Stimulated activated CD4-positive, alpha-beta T cell treated with anti-CD3 and anti-CD28 coated beads, Interleukin-4, amount 100 ng/mL, for 4 hours (primary cell): Measurements from ENCODE around the gene CNPY4.
A peak's percentile ranks its signal among the peaks of the same experiment; 100 is the strongest.
"Not testable (repeated sequence)": the region's sequence is repeated elsewhere in the genome, so short reads cannot be mapped to it uniquely, and the experiment has no call there.

Source experiments
- DNase-seq, 2 experiments: peaks; one replicate each; pipeline ENCODE4 v3.0.0-alpha.2; 2020

The CNPY4 gene

DNA sequence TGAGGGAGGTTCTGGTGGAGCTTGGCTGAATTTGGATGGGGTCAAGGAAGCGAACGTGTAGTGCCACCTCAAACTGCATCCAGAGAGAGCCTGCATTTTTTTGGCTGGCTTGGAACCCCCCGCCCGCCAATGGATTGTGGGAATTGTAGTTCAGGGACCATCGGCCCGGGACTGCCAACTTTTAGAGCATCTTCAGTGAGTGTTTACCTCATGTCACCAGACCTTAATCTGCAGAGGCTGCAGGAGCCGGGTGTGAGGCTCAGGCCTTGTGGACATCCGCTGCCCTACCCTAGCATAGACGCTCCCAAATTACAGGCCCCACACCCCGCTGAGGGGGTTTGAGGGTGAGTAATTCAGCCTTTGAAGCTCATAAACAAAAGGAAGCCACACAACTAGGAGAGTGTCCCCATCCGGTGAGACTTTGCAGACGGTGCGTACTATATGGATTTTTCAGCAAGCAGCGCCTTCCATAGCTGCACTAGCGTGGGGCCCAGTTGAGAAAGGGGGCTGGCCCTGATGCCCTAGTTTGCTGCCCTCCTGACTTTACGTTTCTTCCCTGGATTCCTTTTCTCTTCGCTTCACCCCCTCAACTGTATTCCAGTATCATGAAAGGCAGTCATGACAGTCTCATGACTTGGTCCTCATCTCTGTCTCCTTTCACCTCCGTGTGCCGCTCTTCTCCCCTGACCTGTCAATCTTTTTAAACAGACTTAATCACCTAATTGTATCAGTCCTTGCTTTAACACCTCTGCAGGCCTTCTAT, 717 bp downstream of the CNPY4 start:
- DNase-seq: peak; percentile 54 to 55

DNA sequence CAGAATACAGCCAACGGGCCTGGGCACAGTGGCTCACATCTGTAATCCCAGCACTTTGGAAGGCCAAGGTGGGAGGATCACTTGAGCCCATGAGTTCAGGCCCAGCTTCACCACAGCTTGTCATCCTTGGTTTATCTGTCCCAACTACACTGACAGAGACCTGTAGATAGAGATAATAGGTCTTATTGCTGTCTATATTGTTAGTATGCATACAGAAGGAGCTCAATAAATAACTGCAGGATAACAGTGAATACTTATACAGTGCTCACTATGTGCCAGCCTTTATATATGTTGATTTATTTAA, 1.3 kb downstream of the CNPY4 start:
- no peak for DNase-seq

DNA sequence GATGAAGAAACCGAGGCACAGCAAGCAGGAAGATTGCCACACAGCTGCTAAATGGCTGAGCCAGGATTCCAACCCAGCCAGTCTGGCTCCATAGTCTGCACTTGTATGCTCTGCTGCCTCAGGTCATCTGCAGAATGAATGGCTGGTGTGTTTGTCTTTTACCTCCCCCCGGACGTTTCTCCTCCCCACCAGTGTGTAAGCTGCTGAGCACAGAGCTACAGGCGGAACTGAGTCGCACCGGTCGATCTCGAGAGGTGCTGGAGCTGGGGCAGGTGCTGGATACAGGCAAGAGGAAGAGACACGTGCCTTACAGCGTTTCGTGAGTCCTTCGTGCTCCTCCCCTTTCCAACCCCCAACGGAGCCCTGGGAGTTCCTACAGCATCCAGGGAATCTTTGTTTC, 2.6 kb downstream of the CNPY4 start:
- no peak for DNase-seq

DNA sequence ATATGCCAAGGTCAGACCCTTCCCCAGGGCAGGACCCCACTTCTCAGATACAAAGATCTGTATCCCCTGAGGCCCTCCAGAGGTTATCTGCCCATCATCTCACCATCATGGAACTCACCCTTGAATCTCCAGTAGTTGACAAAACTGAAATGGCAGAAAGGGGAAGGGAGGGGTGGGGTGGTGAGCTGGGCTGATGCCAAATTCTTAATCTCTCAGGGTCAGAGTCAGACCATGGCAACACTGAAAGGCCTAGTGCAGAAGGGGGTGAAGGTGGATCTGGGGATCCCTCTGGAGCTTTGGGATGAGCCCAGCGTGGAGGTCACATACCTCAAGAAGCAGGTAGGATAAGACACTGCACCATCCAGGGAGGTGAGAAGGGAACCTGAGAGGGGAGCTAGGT, 3.1 kb downstream of the CNPY4 start:
- no peak for DNase-seq

DNA sequence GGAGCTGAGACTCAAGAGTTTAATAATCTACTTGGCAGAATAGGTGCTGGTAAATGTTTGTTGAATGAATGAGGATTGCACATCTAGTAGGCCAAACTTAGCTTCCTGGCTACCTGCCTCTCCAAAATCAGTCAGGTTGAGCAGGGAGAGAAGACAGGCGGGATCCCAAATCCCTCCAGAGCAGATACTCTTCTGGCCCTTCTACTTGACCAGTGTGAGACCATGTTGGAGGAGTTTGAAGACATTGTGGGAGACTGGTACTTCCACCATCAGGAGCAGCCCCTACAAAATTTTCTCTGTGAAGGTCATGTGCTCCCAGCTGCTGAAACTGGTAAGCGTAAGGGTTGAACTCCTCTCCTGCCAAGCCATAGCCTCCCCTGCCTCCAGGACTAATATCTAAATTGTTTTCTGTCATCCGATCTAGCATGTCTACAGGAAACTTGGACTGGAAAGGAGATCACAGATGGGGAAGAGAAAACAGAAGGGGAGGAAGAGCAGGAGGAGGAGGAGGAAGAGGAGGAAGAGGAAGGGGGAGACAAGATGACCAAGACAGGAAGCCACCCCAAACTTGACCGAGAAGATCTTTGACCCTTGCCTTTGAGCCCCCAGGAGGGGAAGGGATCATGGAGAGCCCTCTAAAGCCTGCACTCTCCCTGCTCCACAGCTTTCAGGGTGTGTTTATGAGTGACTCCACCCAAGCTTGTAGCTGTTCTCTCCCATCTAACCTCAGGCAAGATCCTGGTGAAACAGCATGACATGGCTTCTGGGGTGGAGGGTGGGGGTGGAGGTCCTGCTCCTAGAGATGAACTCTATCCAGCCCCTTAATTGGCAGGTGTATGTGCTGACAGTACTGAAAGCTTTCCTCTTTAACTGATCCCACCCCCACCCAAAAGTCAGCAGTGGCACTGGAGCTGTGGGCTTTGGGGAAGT, 5.1 kb downstream of the CNPY4 start:
- DNase-seq: no peak

DNA sequence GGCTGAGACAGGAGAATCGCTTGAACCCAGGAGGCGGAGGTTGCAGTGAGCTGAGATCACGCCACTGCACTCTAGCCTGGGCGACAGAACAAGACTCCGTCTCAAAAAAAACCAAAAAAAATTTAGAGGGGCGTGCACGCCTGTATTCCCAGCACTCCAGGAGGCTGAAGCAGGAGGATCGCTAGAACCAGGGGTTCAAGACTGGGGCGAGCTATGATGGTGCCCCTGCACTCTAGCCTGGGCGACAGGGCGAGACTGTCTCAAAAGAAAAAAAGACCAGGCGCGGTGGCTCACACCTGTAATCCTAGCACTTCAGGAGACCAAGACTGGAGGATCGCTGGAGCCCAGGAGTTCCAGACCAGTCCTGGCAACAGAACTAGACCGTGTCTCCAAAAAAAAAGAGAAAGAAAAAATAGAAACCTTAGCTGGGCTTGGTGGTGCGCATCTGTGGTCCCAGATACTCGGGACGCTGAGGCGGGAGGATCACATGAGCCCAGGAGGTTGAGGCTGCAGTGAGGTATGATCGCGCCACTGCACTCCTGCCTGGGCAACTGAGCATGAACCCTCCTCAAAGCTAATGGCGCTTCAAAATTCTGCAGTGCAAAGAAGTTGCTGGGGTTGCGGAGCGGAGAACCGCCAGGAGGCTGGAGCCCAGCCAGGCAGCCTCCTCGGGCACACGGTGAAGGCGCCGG, 7.0 kb downstream of the CNPY4 start:
- DNase-seq: no peak

DNA sequence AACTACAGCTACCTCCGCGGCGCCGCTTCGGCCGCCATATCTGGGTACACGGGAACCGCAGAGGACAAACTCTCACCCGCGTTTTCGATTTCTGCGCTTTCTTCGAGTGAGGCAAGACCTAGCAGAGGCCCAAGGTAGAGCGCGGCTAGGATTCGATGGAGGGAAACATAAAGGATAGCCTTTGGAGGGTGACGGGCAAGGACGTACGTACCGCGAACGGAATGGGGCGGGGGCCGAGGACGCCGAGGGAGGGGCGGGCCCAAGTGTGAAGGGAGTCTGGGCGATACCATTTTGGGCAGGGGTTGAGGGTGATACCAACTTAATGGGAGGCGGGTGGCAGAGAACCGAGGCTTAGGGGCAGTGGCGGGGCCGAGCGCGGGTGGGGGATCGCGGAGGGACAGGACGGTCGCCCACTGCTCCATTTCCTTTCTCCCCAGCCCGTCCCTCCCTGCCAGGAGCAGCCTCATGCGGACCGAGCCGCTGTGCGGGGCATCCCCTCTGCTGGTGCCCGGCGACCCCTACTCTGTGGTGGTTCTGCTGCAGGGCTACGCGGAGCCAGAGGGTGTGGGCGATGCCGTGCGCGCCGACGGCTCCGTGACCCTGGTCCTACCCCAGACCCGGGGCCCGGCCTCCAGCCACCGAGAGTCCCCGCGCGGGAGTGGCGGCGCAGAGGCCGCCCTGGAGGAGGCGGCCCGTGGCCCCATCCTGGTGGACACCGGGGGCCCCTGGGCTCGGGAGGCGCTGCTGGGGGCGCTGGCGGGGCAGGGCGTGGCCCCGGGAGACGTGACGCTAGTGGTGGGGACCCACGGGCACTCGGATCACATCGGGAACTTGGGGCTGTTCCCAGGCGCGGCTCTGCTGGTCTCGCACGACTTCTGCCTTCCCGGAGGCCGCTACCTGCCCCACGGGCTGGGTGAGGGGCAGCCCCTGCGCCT, 7.8 kb downstream of the CNPY4 start, which contains the start of gene MBLAC1:
Gene MBLAC1 (plus strand): TSS at position 37 of the 935 bp plus-strand sequence. CDS start 429 bp downstream, at position 466.
- DNase-seq: peak; percentile 85 to 86

DNA sequence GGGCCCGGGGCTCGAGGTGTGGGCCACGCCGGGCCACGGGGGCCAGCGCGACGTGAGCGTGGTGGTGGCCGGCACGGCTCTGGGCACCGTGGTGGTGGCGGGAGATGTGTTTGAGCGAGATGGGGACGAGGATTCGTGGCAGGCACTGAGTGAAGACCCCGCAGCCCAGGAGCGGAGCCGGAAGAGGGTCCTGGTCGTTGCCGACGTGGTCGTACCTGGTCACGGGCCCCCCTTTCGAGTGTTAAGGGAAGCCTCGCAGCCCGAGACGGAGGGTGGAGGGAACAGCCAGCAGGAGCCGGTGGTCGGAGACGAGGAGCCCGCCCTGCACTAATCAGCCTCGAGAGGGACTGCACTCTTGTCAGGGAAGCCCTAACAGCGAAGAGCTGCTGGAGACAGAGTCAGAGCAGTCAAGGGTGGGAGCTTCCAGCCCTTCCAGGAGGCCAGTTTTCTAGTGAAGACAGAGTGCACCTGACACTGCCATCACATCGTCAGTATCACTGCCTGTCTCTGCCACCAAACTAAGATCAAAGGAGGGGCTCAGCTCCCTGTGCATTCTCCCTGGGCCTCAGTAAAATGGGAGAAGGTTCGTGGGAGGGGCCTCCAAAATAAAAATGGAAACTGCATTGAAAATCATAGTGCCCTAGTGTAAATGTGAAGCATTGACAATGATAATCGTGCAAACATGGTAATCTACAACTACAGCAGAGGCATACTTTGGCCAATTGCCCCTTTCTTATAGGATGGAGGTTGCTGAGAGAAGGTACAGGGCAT, 8.6 kb downstream of the CNPY4 start:
- DNase-seq: peak; percentile 4 to 13

DNA sequence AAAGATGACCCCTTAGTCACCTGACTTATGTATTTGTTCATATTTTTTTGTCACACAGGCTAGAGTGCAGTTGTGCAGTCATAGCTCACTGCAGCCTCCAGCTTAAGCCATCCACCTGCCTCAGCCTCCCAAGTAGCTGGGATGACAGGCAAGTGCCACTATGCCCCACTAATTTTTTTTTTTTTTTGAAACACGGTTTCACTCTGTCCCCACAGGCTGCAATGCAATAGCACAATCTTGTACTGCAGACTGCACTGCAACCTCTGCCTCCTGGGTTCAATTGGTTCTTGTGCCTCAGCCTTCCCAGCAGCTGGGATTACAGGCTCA, 9.2 kb downstream of the CNPY4 start:
- DNase-seq: no peak

DNA sequence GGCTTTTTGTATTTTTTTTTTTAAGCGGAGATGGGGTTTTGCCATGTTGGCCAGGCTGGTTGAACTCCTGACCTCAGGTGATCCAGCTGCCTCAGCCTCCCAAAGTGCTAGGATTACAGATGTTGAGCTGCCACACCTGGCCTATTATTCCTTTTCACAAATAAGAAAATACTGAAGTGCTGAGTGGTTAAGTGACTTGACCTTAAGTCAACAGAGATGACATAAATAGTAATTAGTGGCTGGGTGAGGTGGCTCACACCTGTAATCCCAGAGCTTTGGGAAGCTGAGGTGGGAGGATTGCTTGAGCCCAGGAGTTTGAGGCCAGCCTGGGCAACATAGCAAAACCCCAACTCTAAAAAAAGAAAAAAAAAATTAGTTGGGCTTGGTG, 10.8 kb downstream of the CNPY4 start:
- not testable (repeated sequence) for DNase-seq

DNA sequence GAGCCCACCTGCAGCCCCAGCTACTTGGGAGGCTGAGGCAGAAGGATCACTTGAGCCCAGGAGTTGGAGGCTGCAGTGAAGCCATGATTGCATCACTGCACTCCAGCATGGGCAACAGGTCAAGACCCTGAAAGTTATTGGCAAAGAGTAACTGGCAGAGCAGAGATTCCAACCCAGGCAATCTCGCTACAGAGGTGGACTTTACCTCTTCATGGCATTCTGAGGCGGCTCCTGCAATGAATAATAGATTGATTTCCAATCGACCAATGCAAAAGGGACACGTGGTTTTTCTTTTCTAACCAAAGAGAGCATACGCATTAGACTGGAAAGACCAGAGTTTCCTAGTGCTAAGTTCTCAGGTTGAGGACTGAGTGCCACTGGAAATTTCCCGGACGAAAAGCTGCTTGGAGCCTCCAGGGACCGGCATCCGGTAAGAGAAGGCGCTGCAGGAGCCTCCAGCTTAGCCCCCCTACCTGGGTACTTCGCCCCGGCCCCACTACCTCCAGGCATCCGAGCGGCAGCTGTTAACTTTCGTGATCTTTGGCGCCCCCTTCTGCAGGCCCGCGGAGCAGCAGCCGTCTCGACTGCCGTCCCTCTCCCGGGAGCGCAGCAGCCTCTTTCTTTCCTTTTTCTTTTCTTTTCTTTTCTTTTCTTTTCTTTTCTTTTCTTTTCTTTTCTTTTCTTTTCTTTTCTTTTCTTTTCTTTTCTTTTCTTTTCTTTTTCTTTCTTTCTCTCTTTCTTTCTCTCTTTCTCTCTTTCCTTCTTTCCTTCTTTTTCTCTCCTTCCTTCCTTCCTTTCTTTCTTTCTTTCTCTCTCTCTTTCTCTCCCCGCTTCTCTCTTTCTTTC, 11.4 kb downstream of the CNPY4 start:
- DNase-seq: peak; percentile 73 to 78

DNA sequence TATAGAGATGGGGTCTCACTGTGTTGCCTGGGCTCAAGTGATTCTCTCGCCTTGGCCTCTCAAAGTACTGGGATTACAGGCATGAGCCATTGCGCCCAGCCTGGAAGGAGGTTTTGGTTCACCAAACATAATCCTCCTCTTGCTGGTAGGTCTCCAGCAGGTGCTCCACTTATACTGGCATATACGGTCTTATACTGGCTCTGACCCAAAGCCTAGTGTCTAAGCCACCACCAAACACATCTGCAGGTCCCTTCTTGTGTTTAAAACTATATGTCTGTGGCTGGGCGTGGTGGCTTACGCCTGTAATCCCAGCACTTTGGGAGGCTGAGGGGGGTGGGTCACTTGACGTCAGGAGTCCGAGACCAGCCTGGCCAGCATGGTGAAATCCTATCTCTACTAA, 12.7 kb downstream of the CNPY4 start:
- no peak for DNase-seq

DNA sequence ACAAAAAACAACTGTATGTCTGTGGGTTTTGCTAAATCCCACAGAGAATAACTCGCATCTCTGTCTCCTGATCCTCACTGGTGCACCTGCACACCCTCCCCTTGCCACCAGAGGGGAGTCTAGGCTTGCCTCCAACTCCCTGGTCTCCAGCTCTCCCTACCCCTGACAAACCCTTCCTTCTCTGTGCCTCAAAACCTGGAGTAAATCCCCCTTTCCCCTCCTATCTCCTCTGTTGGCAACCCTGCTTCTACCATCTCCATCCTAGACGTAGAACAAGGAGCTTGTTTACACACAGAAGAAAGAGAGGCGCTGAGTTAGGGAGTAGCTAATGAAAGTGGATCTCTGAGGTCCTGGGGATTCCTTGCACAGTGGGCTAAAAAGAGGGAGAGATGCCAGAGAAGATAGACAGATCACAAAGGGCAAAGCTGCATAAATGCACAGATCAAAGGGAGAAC, 13.3 kb downstream of the CNPY4 start:
- DNase-seq: peak; percentile 46 to 57

DNA sequence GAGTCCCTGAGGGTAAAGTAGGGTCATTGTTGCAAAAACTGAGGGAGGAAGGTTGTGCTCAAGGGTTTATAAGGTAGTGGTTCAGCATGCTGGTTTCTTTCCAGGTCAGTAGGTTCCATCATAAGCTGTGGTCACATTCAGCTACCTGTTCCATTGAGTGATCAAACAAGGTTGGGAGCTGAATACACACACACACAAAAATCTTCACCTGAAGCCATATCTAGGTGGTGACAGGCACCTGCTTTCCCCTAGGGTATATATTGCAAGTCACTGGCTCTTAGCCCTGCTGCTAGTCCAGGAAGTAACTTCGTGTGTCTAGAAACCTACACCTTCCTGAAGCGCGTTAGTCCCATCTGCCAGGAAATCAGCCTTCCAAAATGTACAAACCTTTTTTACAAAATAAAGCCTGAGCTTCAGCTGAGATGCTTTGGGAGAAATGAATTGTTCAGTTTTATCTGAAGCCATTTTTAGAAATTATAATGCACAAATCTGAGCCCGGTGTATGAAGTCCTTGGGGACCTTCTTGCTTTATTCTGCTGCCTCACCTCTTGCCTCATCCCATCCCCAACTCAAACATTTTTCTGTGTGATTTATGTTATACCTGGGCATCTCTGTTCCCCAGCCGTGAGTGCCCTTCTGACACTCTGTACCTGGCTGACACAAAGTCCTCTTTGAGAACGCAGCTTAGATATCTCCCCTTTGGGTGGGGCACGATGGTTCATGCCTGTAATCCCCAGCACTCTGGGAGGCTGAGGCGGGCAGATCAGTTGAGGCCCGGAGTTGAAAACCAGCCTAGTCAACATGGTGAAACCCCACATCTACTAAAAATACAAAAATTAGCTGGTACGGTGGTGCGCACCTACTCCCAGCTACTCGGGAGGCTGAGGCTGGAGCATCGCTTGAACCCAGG, 18.7 kb downstream of the CNPY4 start:
- no peak for DNase-seq

DNA sequence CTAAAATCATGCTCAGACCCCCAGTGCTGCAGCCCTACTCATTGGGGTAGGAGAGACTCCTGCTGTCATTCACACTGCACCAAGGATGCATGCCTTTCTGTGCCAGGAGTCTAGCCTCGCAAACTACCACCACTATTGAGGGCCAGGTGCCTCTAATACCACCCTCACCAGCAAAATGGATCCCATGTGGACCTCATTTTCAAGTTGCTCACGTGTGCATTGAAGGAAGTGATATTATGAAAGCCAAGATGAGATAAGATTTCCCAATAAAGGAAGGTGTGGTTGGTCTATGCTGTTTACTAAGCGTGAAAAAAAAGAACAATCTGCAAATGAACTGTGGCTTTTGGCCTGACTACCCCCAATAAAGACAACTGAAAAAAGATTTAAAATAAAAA, 22.1 kb downstream of the CNPY4 start:
- DNase-seq: no peak

DNA sequence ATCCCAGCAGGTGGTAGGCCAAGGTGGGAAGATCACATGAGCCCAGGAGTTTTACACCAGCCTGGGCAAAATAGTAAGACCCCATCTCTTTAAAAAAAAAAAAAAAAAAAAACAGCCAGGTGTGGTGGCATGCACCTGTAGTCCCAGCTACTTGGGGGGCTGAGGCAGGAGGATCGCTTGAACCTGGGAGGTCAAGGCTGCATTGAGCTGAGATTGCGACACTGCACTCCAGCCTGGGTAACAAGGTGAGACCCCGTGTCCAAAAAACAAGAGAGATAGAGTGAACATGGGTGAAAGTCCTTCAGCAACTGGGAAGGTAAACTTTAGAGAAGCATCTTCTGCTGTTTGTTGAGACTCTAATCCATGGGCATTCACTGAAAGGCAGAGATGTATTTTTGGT, 23.0 kb downstream of the CNPY4 start:
- no peak for DNase-seq

DNA sequence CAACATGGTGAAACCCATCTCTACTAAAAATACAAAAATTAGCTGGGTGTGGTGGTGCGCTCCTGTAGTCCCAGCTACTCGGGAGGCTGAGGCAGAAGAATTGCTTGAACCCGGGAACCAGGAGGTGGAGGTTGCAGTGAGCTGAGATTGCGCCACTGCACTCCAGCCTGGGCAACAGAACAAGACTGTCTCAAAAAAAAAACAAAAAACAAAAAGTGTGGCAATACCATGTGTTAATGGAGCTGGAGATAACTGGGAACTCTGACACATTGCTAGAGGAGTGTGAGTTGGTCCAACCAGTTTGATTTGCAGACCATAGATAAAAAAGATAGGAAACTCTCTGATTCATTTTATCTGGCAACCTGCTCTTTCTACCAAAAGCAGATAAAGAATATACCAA, 26.9 kb downstream of the CNPY4 start:
- DNase-seq: not testable (repeated sequence)

DNA sequence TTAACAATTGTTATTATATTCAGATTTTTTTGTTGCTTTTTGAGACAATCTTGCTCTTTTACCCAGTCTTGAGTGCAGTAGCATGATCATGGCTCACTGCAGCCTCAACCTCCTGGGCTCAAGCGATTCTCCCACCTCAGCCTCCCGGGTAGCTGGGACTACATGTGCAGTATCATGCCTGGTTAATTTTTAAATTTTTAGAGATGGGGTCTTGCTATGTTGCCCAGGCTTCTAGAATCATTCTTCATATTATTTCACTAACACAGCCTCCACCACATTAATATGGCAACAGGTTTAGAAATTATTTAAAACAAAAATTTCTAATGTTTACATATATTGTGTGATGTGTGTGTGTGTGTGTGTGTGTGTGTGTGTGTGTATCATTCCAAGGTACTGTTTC, 27.8 kb downstream of the CNPY4 start:
- DNase-seq: no peak

DNA sequence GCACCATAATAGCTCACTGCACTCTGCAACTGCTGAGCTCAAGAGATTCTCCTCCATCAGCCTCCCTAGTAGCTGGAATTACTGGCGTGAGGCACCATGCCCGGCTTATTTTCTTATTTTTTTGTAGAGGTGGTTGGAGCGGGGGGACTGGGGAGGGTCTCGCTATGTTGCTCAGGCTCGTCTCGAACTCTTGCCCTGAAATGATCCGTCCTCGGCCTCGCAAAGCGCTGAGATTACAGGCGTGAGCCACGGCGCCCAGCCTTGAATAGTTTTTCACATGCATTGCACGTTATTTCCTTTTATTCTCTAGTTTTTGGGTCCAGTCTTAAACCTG, 28.8 kb downstream of the CNPY4 start:
- no peak for DNase-seq
